ENCODE data around the gene RNPEP.
"Not testable (repeated sequence)": the region's sequence is repeated elsewhere in the genome, so short reads cannot be mapped to it uniquely, and the experiment has no call there.

GRCh38 chr1:202019235-202019558, 36.7 kb downstream of the RNPEP start:
- not testable (repeated sequence) for TF ChIP-seq CTCF (IDR thresholded peaks at IDR 0.05); EP300 (IDR thresholded peaks at IDR 0.05; ENCODE audit: borderline replicate concordance in 1 of 2, low read depth in 1 of 2, low read length in 1 of 2); RAD21 (IDR thresholded peaks at IDR 0.05; ENCODE audit: low read length); RFX5 (IDR thresholded peaks at IDR 0.05; ENCODE audit: low read length); GATA2 (CRISPR knock-in tag; IDR thresholded peaks at IDR 0.05); FOXM1 (IDR thresholded peaks at IDR 0.05; ENCODE audit: low read depth); ELF1 (IDR thresholded peaks at IDR 0.05); CHD2 (IDR thresholded peaks at IDR 0.05; ENCODE audit: low read length, partially characterized antibody)

Data from SK-N-SH (cell line).